Endothelial cell of umbilical vein (primary cell): ENCODE results near the gene RAB8A. TPM values are rescaled to one million over a fixed set of nuclear protein-coding genes. Genes with fewer than 3 reads are reported as not detected.

ENCODE experiments used
- BruUV-seq: library from RNA; stranded (reverse); fragments of 400-500 nt; replicated peaks from 2 replicates; lab custom pipeline; 2021; lab: Mats Ljungman, UMichigan
- CTCF ChIA-PET: fragments of 300-600, 350-600 bp; sonication (Branson Sonifier 250); formaldehyde crosslinking; loops from one replicate; lab custom pipeline; 2021; ENCODE audit warnings: antibody characterized with exemption, inconsistent platforms; lab: Charles Lee
- POLR2A ChIA-PET: fragments of 300-600, 350-600 bp; sonication (Branson Sonifier 250); formaldehyde crosslinking; loops from one replicate; lab custom pipeline; 2021; ENCODE audit warnings: antibody characterized with exemption, inconsistent platforms; lab: Charles Lee
- DNase-seq: peaks from one replicate; pipeline ENCODE4 v3.0.0-alpha.2; 2011; ENCODE audit warnings: low read depth, low spot score
- FAIRE-seq: peaks from 2 replicates; lab custom pipeline; 2011; peaks lifted over from hg19 to GRCh38; lab: Jason Lieb, UNC
- H2AFZ ChIP-seq: 2 replicates; pipeline ENCODE4 v1.6.0; 2012; ENCODE audit warnings: low read depth, low read length, control low read depth, inconsistent platforms
- H3K27ac ChIP-seq: 2 replicates; pipeline ENCODE4 v1.5.1; 2011; ENCODE audit warnings: low read depth, mild to moderate bottlenecking, control low read depth, low read length, moderate library complexity; ENCODE audit not compliant: insufficient read depth
- H3K27me3 ChIP-seq, 2 experiments: 2 replicates each; pipeline versions ENCODE4 v1.6.0 to v1.6.1; 2011; ENCODE audit warnings: low read length in 2 of 2, mixed read lengths in 1 of 2; ENCODE audit not compliant: control insufficient read depth in 2 of 2, insufficient read depth in 2 of 2
- H3K36me3 ChIP-seq, 2 experiments: 2 replicates in 1 of 2; 3 replicates in 1 of 2; pipeline ENCODE4 v1.5.1; 2011; ENCODE audit warnings: low read length in 2 of 2, mild to moderate bottlenecking in 1 of 2, moderate library complexity in 1 of 2; ENCODE audit not compliant: control insufficient read depth in 2 of 2, insufficient read depth in 2 of 2; ENCODE audit errors: extremely low read depth in 1 of 2
- H3K4me1 ChIP-seq: 3 replicates; pipeline ENCODE4 v1.5.1; 2011; ENCODE audit warnings: mild to moderate bottlenecking, low read length; ENCODE audit not compliant: control insufficient read depth, insufficient read depth; ENCODE audit errors: extremely low read depth
- H3K4me2 ChIP-seq: 2 replicates; pipeline ENCODE4 v1.6.1; 2011; ENCODE audit warnings: low read length, control low read depth, mixed read lengths; ENCODE audit not compliant: insufficient read depth
- H3K4me3 ChIP-seq, 3 experiments: fragments of 200-600 bp in 1 of 3; sonication (generic), shearing (Covaris generic) in 1 of 3; replicated peaks in 1 of 3; 2 replicates each; pipeline ENCODE4 v1.5.1; 2011 to 2016; ENCODE audit warnings: control low read depth in 3 of 3, low read length in 3 of 3, mild to moderate bottlenecking in 2 of 3, inconsistent platforms in 1 of 3, low read depth in 1 of 3, moderate library complexity in 1 of 3; ENCODE audit not compliant: insufficient read depth in 1 of 3
- H3K79me2 ChIP-seq: 2 replicates; pipeline ENCODE4 v1.6.0; 2012; ENCODE audit warnings: low read length, inconsistent platforms; ENCODE audit not compliant: control insufficient read depth, insufficient read depth
- H3K9ac ChIP-seq: replicated peaks from 2 replicates; pipeline ENCODE3; 2011; ENCODE audit warnings: low read length, control low read depth; ENCODE audit not compliant: insufficient read depth; ENCODE audit errors: extremely low read depth
- H3K9me1 ChIP-seq: replicated peaks from 3 replicates; pipeline ENCODE4 v1.6.0; 2011; ENCODE audit warnings: mild to moderate bottlenecking, low read length; ENCODE audit not compliant: control insufficient read depth, insufficient read depth; ENCODE audit errors: extremely low read depth
- H3K9me3 ChIP-seq: replicated peaks from 2 replicates; pipeline ENCODE4 v1.5.1; 2012; ENCODE audit warnings: low read length, inconsistent platforms; ENCODE audit not compliant: control insufficient read depth, insufficient read depth
- H4K20me1 ChIP-seq: replicated peaks from 2 replicates; pipeline ENCODE3; 2011; ENCODE audit warnings: mild to moderate bottlenecking, low read length; ENCODE audit not compliant: control insufficient read depth, insufficient read depth; ENCODE audit errors: extremely low read depth
- EZH2 ChIP-seq: IDR thresholded peaks from 2 replicates; pipeline ENCODE4 v1.6.1; 2012; ENCODE audit warnings: borderline replicate concordance, low read depth, mild to moderate bottlenecking, moderate library complexity, low read length, inconsistent platforms; ENCODE audit not compliant: severe bottlenecking
- FOS ChIP-seq: IDR thresholded peaks from 2 replicates; pipeline ENCODE4 v1.6.1; 2011; ENCODE audit warnings: mild to moderate bottlenecking, low read length, moderate library complexity, borderline replicate concordance; ENCODE audit not compliant: insufficient read depth
- GATA2 ChIP-seq: IDR thresholded peaks from 2 replicates; pipeline ENCODE4 v1.7.0; 2011; ENCODE audit warnings: low read depth, mild to moderate bottlenecking, moderate library complexity, mixed read lengths, low read length; ENCODE audit not compliant: insufficient read length, insufficient read depth
- JUN ChIP-seq: IDR thresholded peaks from 2 replicates; pipeline ENCODE4 v1.6.1; 2011; ENCODE audit warnings: borderline replicate concordance, low read depth; ENCODE audit not compliant: insufficient read length, insufficient read depth
- MYC ChIP-seq: IDR thresholded peaks from one replicate; pipeline ENCODE4 v1.6.1; 2011; ENCODE audit warnings: mild to moderate bottlenecking, low read depth, low read length
- POLR2A ChIP-seq: IDR thresholded peaks from 2 replicates; pipeline ENCODE4 v1.6.1; 2012; ENCODE audit warnings: low read depth, mild to moderate bottlenecking, control low read depth, low read length
- POLR2AphosphoS5 ChIP-seq: IDR thresholded peaks from 2 replicates; pipeline ENCODE4 v1.6.1; 2012; ENCODE audit warnings: low read depth, mild to moderate bottlenecking, control low read depth, low read length, moderate library complexity; ENCODE audit not compliant: insufficient read depth
- dilution Hi-C: fragments of 300-500 bp; cut with MboI; formaldehyde crosslinking; loops from one replicate; pipeline ENCODE4 v1.15.0; 2019; ENCODE audit warnings: low sequenced_read_pairs; ENCODE audit not compliant: extremely low pct_ligation_motif_present
- intact Hi-C: fragments of 100-400 bp; cut with micrococcal nuclease; formaldehyde crosslinking; loops from one replicate; pipeline ENCODE4 v1.10.0; 2022
- polyA plus RNA-seq, 4 experiments: library from polyadenylated mRNA; depleted of rRNA in 3 of 4; stranded (reverse) in 3 of 4; unstranded in 1 of 4; fragments of >200 nt; gene quantifications; 2 replicates each; pipeline versions ENCODE4 v1.2.1 to v1.2.3, GENCODE V29; 2011 to 2012; ENCODE audit warnings: missing spikeins in 1 of 4
- total RNA-seq: library from RNA; stranded (reverse); gene quantifications from 2 replicates; pipeline ENCODE4 v1.2.3, GENCODE V29; 2021
- TF ChIP-seq, protein P1 (sequence below): IDR thresholded peaks from 2 replicates; pipeline ENCODE4 v1.6.1; 2011; ENCODE audit not compliant: insufficient read depth, insufficient read length
- TF ChIP-seq, protein P2 (sequence below), 2 donors: IDR thresholded peaks; 1 replicate in 1 of 2; 2 replicates in 1 of 2; pipeline ENCODE4 v1.5.1; 2011; ENCODE audit warnings: low read length in 2 of 2, mild to moderate bottlenecking in 2 of 2, moderate library complexity in 2 of 2, control low read depth in 1 of 2, inconsistent platforms in 1 of 2, low read depth in 1 of 2; ENCODE audit not compliant: insufficient read depth in 1 of 2; ENCODE audit errors: extremely low read depth in 1 of 2

RAB8A gene
- total and polyA plus RNA-seq, 2 donors (not counting 3 experiments of a cell fraction or from before 2014, with no cell fraction given), result 81.5 to 107 TPM

DNA sequence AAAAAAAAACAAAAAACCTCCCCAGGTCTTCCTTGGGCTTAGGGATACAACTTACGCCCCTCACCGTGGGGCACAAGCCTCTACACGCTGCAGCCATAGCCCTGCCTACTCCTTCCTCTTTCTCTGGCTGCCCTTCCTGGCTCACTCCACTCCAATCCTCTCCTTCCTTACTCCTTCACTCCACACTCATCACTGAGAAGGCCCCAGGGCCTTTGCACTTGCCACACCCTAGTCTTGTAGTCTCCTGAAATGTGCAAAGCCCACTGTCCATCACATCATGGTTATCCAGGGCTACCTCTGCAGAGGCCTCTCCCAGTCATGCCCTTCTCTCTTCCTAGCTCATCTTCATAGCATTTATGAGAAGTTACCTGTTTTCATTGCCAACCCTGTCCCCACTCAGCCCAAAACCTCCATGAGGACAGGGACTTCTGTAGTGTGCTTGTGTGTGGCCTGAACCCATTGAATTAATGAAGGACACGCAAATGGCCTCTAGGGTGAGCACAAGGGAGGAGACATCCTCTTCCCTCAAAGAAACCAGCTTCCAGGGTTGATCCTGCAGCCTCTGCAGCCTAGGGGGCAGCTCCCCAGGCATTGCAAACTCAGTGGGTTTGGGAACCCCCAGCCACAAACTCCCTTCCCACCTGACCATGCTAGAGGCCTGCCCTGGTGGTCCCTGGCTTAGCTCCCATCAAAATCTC is 23.9 kb downstream of the RAB8A start:
- Histone ChIP-seq H3K27me3 (no peaks in the 10 kb centered on the region), H3K36me3 (peaks cover 7 to 16% of the 10 kb centered on the region in 2 experiments), H3K27ac (no peak overlapping the region), H2AFZ (no peak overlapping the region), H3K4me2 (no peak overlapping the region), H4K20me1 (no peaks in the 10 kb centered on the region), H3K9ac (no peak overlapping the region), H3K9me1 (no peaks in the 10 kb centered on the region), H3K4me1 (no peaks in the 10 kb centered on the region), H3K4me3 (no peak overlapping the region), H3K79me2 (no peaks in the 10 kb centered on the region), H3K9me3 (no peaks in the 10 kb centered on the region)
- CTCF ChIA-PET, result no interaction called here
- DNase-seq (no peak), FAIRE-seq (no peak)
- no TSS peak for BruUV-seq
- POLR2A ChIA-PET, result no interaction called here
- intact Hi-C loops (no loop called here), dilution Hi-C loops (no loop called here)
- TF ChIP-seq MYC (no peak), FOS (no peak), POLR2A (no peak), POLR2AphosphoS5 (no peak), JUN (no peak), EZH2 (no peak), GATA2 (no peak)
- TF ChIP-seq, protein P1, sequence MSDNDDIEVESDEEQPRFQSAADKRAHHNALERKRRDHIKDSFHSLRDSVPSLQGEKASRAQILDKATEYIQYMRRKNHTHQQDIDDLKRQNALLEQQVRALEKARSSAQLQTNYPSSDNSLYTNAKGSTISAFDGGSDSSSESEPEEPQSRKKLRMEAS, result no peak
- TF ChIP-seq, protein P2, sequence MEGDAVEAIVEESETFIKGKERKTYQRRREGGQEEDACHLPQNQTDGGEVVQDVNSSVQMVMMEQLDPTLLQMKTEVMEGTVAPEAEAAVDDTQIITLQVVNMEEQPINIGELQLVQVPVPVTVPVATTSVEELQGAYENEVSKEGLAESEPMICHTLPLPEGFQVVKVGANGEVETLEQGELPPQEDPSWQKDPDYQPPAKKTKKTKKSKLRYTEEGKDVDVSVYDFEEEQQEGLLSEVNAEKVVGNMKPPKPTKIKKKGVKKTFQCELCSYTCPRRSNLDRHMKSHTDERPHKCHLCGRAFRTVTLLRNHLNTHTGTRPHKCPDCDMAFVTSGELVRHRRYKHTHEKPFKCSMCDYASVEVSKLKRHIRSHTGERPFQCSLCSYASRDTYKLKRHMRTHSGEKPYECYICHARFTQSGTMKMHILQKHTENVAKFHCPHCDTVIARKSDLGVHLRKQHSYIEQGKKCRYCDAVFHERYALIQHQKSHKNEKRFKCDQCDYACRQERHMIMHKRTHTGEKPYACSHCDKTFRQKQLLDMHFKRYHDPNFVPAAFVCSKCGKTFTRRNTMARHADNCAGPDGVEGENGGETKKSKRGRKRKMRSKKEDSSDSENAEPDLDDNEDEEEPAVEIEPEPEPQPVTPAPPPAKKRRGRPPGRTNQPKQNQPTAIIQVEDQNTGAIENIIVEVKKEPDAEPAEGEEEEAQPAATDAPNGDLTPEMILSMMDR (IDR thresholded peaks at IDR 0.05; ENCODE audit: extremely low read depth in 1 of 2, insufficient read depth in 1 of 2, low read depth in 1 of 2, low read length in 2 of 2), result no peak
